Measurements from ENCODE around the gene STYXL1.
A peak's percentile ranks its signal among the peaks of the same experiment; 100 is the strongest.
"Not testable (repeated sequence)": the region's sequence is repeated elsewhere in the genome, so short reads cannot be mapped to it uniquely, and the experiment has no call there.

Gene STYXL1

GRCh38 chr7:76065016-76065612 lies 17.3 kb upstream of the STYXL1 start:
- no peak for DNase-seq

GRCh38 chr7:76064208-76064970 lies 16.6 kb upstream of the STYXL1 start:
- no peak for DNase-seq

GRCh38 chr7:76063525-76063924 lies 15.7 kb upstream of the STYXL1 start:
- DNase-seq = no peak

- no peak for DNase-seq
Observed at GRCh38 chr7:76063114-76063513, 15.3 kb upstream of the STYXL1 start.

- no peak for DNase-seq
Observed at GRCh38 chr7:76062254-76062653, 14.5 kb upstream of the STYXL1 start.

- DNase-seq = no peak
Observed at GRCh38 chr7:76060842-76061241, 13.0 kb upstream of the STYXL1 start.

GRCh38 chr7:76058745-76059144 lies 10.9 kb upstream of the STYXL1 start:
- not testable (repeated sequence) for DNase-seq

GRCh38 chr7:76057813-76058145 lies 10.0 kb upstream of the STYXL1 start:
- no peak for DNase-seq

GRCh38 chr7:76057103-76057812 lies 9.5 kb upstream of the STYXL1 start:
- no peak for DNase-seq

GRCh38 chr7:76056241-76056640 lies 8.4 kb upstream of the STYXL1 start:
- DNase-seq = no peak

GRCh38 chr7:76054123-76055120 lies 6.6 kb upstream of the STYXL1 start:
- peak in 4 of 14 donors; percentile 6 to 25 (median 18) for DNase-seq

- DNase-seq = no peak
Observed at GRCh38 chr7:76053461-76053860, 5.7 kb upstream of the STYXL1 start.

GRCh38 chr7:76052681-76053080 lies 4.9 kb upstream of the STYXL1 start:
- DNase-seq = not testable (repeated sequence)

- no peak for DNase-seq
Observed at GRCh38 chr7:76051840-76052239, 4.0 kb upstream of the STYXL1 start.

GRCh38 chr7:76050545-76050944 lies 2.7 kb upstream of the STYXL1 start:
- no peak for DNase-seq

- no peak for DNase-seq
Observed at GRCh38 chr7:76049295-76049694, 1.5 kb upstream of the STYXL1 start.

- DNase-seq = peak in 1 of 14 donors; percentile 21
Observed at GRCh38 chr7:76048668-76048988, 828 bp upstream of the STYXL1 start.

GRCh38 chr7:76047305-76047810 lies 442 bp downstream of the STYXL1 start:
- peak in 1 of 14 donors; percentile 47 for DNase-seq

GRCh38 chr7:76044375-76044865 lies 3.4 kb downstream of the STYXL1 start:
- DNase-seq = no peak

GRCh38 chr7:76040126-76040525 lies 7.7 kb downstream of the STYXL1 start:
- no peak for DNase-seq

- DNase-seq = no peak
Observed at GRCh38 chr7:76037310-76037709, 10.5 kb downstream of the STYXL1 start.

- no peak for DNase-seq
Observed at GRCh38 chr7:76031964-76032363, 15.8 kb downstream of the STYXL1 start.

All from C1 segment of cervical spinal cord (tissue), 14 donors.